AG10803 (cell line): ENCODE data around the gene SLC7A7.

Experiments used
- DNase-seq: peaks from one replicate; pipeline ENCODE4 v3.0.0; 2010; ENCODE audit warnings: low read depth
- H3K4me3 ChIP-seq: 2 replicates; pipeline ENCODE4 v1.5.1; 2011; ENCODE audit warnings: mild to moderate bottlenecking, low read length, control low read depth
- CTCF ChIP-seq: conservative IDR thresholded peaks from 2 replicates; pipeline ENCODE4 v1.5.1; 2011; ENCODE audit warnings: mild to moderate bottlenecking, low read length, control low read depth, inconsistent platforms

Gene SLC7A7

GRCh38 chr14:22802860-22803686 is 12.2 kb downstream of the SLC7A7 start:
- H3K4me3 ChIP-seq, result no peak overlapping the region
- no peak for DNase-seq
- TF ChIP-seq CTCF, result no peak

GRCh38 chr14:22801716-22802115 is 13.5 kb downstream of the SLC7A7 start:
- no peak overlapping the region for H3K4me3 ChIP-seq
- TF ChIP-seq CTCF, result no peak
- DNase-seq, result no peak

GRCh38 chr14:22800346-22800745 is 14.9 kb downstream of the SLC7A7 start:
- H3K4me3 ChIP-seq, result no peak overlapping the region
- no peak for TF ChIP-seq CTCF
- no peak for DNase-seq

- TF ChIP-seq CTCF, result no peak
Observed at GRCh38 chr14:22798528-22798927, 16.7 kb downstream of the SLC7A7 start.

GRCh38 chr14:22797017-22797917 is 18.0 kb downstream of the SLC7A7 start:
- TF ChIP-seq CTCF, result no peak
- no peak for DNase-seq
- H3K4me3 ChIP-seq, result no peak overlapping the region

More at GRCh38 chr14:22798528-22798927, 16.7 kb downstream of the SLC7A7 start:
- no peak overlapping the region for H3K4me3 ChIP-seq
- no peak for DNase-seq

GRCh38 chr14:22796087-22796707 is 19.0 kb downstream of the SLC7A7 start:
- no peak for DNase-seq
- H3K4me3 ChIP-seq, result no peak overlapping the region
- TF ChIP-seq CTCF, result no peak
